Type B pancreatic cell (in vitro differentiated cells): ENCODE data around the gene PEX1. TPM values are rescaled to one million over a fixed set of nuclear protein-coding genes. Genes with fewer than 3 reads are reported as not detected.

Experiments
- DNase-seq: peaks from one replicate; pipeline ENCODE4 v3.0.0; 2021; ENCODE audit warnings: mixed read lengths; ENCODE audit not compliant: unreplicated experiment; ENCODE audit errors: extremely low spot score
- H3K27ac Mint-ChIP-seq: 2 replicates; pipeline ENCODE4 v1.8.0; 2021; ENCODE audit warnings: mild to moderate bottlenecking, mixed read lengths
- H3K27me3 Mint-ChIP-seq: 2 replicates; pipeline ENCODE4 v1.8.0; 2021; ENCODE audit warnings: mixed read lengths
- H3K36me3 Mint-ChIP-seq: 2 replicates; pipeline ENCODE4 v1.8.0; 2021; ENCODE audit warnings: mixed read lengths
- H3K4me1 Mint-ChIP-seq: one replicate; pipeline ENCODE4 v1.8.0; 2021; ENCODE audit warnings: mixed read lengths; ENCODE audit not compliant: unreplicated experiment
- H3K4me3 Mint-ChIP-seq: 2 replicates; pipeline ENCODE4 v1.8.0; 2021; ENCODE audit warnings: mild to moderate bottlenecking, mixed read lengths
- H3K9me3 Mint-ChIP-seq: 2 replicates; pipeline ENCODE4 v1.8.0; 2021; ENCODE audit warnings: mixed read lengths
- CTCF ChIP-seq: fragments of 200-600 bp; sonication (generic); conservative IDR thresholded peaks from 2 replicates; pipeline ENCODE4 v1.5.0; 2021; ENCODE audit warnings: antibody characterized with exemption, mild to moderate bottlenecking
- total RNA-seq: library from RNA; stranded (reverse); gene quantifications from 2 replicates; pipeline ENCODE4 v1.2.1, GENCODE V29; 2021; ENCODE audit warnings: low replicate concordance

The PEX1 gene
- total RNA-seq, 1 donor from 2014 or later, result 22.2 TPM

DNA sequence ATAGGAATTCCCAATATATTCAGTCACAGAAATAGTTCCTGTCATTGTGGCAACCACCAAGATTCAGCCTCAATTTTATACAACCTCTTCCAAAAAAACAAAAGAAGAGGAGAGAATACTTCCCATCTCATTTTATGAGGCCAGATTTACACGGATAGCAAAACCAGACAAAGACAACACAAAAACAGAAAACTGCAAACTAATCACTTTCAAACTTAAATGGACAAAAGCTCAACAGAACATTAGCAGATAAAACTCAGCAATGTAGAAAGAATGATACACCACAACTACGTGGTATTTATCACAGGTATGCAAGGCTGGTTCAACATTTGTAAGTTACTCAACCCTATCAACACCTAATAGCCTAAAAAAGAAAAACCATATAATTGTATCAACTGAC, 22.0 kb downstream of the PEX1 start:
- Mint-ChIP-seq H3K36me3 (peaks cover 23% of the 10 kb centered on the region), H3K27me3 (no peaks in the 10 kb centered on the region), H3K4me3 (no peak overlapping the region), H3K27ac (no peak overlapping the region), H3K4me1 (no peaks in the 10 kb centered on the region), H3K9me3 (no peaks in the 10 kb centered on the region)
- DNase-seq, result no peak
- no peak for TF ChIP-seq CTCF

DNA sequence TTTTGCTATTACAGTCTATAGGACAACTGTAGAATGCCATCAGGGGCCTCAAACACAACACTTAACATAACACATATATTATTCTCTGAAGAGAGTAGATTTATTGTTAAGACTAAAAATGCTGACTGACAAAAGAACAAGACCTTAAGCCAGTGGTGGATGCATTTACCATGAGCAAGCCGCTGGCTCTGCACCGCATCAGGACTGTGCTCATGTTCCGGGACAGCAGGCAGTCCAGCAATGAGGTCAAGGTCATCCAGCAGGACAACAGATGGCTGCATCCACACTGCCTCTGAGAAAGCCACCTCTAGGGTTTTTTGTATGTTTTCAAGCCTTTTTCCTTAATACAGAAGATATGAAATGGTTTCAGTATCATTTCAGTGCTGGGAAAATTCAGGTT, 23.8 kb downstream of the PEX1 start:
- no peak for TF ChIP-seq CTCF
- Mint-ChIP-seq H3K27me3 (no peaks in the 10 kb centered on the region), H3K36me3 (peaks cover 28% of the 10 kb centered on the region), H3K4me3 (no peak overlapping the region), H3K9me3 (no peaks in the 10 kb centered on the region), H3K27ac (no peak overlapping the region), H3K4me1 (no peaks in the 10 kb centered on the region)
- no peak for DNase-seq

GRCh38 chr7:92503767-92504166, 24.6 kb downstream of the PEX1 start:
- Mint-ChIP-seq H3K9me3 (no peaks in the 10 kb centered on the region), H3K4me3 (no peak overlapping the region), H3K36me3 (peaks cover 32% of the 10 kb centered on the region), H3K4me1 (no peaks in the 10 kb centered on the region), H3K27ac (no peak overlapping the region), H3K27me3 (no peaks in the 10 kb centered on the region)
- DNase-seq, result no peak
- no peak for TF ChIP-seq CTCF

DNA sequence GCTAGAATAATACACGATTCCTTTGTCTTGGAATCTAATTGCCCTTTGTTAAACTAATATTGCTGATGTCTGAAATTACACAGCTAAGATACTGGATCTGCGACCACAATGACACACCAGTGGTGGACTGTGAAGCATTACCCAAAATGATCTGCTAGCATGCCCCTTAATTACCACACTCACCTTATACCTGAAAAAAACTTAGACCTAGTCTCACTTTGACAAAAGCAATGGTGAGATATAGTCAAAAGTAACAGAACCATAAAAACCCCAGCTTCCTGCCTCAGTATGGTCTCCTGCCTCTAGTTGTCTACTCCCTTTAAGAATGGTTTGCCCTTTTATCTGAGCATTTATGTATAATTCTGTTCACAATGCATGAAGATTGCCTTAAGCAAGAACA, 29.8 kb downstream of the PEX1 start:
- Mint-ChIP-seq H3K36me3 (peaks cover 15% of the 10 kb centered on the region), H3K27me3 (no peaks in the 10 kb centered on the region), H3K27ac (no peak overlapping the region), H3K9me3 (no peaks in the 10 kb centered on the region), H3K4me3 (no peak overlapping the region), H3K4me1 (no peaks in the 10 kb centered on the region)
- TF ChIP-seq CTCF, result no peak
- DNase-seq, result no peak

DNA sequence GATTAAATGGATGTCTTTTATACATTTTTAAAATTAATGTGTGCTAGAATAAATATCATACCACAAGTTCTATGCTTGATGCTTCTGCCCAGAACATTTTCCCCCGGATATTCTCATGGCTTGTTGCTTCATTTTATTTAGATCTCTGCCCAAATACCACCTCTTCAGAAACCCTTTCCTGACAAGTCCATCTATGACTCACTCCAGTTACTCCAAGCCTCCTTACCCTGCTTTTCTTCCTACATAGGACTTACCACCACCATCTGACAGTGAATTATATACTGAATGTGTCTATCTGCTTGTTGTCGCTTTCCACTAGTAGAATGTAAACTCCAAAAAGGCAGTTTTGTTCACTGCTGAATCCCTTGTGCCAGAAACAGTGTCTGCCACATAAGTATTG, 31.4 kb downstream of the PEX1 start:
- Mint-ChIP-seq H3K9me3 (no peaks in the 10 kb centered on the region), H3K27me3 (no peaks in the 10 kb centered on the region)

More for the DNA sequence above, 31.4 kb downstream of the PEX1 start:
- Mint-ChIP-seq H3K4me1 (no peaks in the 10 kb centered on the region), H3K27ac (no peak overlapping the region), H3K36me3 (peaks cover 13% of the 10 kb centered on the region), H3K4me3 (no peak overlapping the region)
- TF ChIP-seq CTCF, result no peak
- DNase-seq, result no peak
